ENCODE data around the gene KIF5A. TPM values are rescaled to one million over a fixed set of nuclear protein-coding genes. Genes with fewer than 3 reads are reported as not detected.
"Not testable (repeated sequence)": the region's sequence is repeated elsewhere in the genome, so short reads cannot be mapped to it uniquely, and the experiment has no call there.

Gene KIF5A
- polyA plus RNA-seq, 2 donors, result 0.12 to 0.24 TPM

DNA sequence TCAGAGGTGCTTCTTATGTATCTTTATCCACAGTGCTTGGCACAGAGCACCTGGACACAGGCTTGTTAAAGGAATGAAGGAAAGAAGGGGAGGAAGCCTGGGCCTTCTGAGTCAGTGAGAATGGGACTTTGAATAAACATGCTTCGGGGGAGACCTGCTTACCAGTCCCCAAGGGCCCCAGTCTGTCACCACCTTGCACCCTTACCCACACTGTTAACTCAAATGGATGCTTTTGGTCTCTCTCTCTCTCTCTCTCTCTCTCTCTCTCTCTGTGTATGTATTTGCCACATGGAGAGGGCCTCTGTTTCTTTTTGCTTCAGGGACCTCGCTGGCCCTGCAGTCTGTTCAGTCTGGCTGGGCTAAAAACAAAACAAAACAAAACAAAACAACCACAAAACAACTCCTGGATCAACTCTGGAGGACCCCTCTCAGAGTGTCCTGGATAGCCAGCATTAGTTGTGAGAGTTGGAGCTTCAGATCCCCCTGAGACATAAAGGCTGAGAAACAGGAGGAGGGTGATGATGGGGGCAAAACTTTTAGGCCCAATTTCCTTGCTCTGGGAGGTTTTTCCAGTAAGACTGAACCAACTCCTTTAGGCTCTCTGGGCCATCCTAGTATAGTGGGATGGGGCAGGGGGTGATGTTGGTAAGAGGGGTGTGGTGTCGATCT is 1.9 kb downstream of the KIF5A start:
- WGBS, 2 donors, result 77 to 87% methylated on average over 3 of the region's 3 CpGs

DNA sequence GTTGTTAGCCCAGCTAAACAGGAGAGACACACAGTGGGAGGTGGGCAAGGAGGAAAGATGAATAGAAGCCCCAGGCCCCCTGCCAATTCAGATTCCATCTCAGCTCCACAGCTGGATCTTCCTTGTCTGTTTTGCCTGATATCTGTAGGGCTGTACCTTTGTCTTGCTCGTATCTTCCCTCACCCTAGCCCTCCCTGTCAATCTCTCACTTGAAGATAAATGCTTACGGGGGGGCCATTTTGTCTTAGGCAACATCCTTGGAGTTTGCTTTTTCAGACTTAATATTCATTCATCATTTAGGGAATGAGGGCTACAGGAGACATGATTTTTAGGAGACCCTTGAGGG is 2.4 kb downstream of the KIF5A start:
- H3K27ac ChIP-seq (ENCODE audit: low read depth in 2 of 2, low read length in 1 of 2), result no peak overlapping the region
- peaks cover 2 to 4% of the 10 kb centered on the region in 2 donors for H3K4me1 ChIP-seq (ENCODE audit: control insufficient read depth in 2 of 2, insufficient read depth in 2 of 2, low read length in 1 of 2)
- H3K27me3 ChIP-seq (ENCODE audit: control insufficient read depth in 1 of 2, insufficient read depth in 2 of 2, low read length in 2 of 2), result no peaks in the 10 kb centered on the region
- H3K36me3 ChIP-seq (ENCODE audit: control insufficient read depth in 2 of 2, insufficient read depth in 2 of 2, low read length in 1 of 2), result no peaks in the 10 kb centered on the region
- H3K9me3 ChIP-seq (ENCODE audit: control insufficient read depth in 2 of 2, insufficient read depth in 1 of 2, low read depth in 1 of 2, low read length in 1 of 2), result no peaks in the 10 kb centered on the region
- whole genome bisulfite sequencing, 2 donors, result 79 to 82% methylated on average over 2 of the region's 2 CpGs
- H3K4me3 ChIP-seq (ENCODE audit: low read depth in 1 of 2, low read length in 2 of 2), result no peak overlapping the region

More for the DNA sequence above, 1.9 kb downstream of the KIF5A start:
- Histone ChIP-seq H3K4me3 (ENCODE audit: low read depth in 1 of 2, low read length in 2 of 2) (no peak overlapping the region), H3K4me1 (ENCODE audit: control insufficient read depth in 2 of 2, insufficient read depth in 2 of 2, low read length in 1 of 2) (peaks cover 2 to 4% of the 10 kb centered on the region in 2 donors), H3K27me3 (ENCODE audit: control insufficient read depth in 1 of 2, insufficient read depth in 2 of 2, low read length in 2 of 2) (no peaks in the 10 kb centered on the region), H3K9me3 (ENCODE audit: control insufficient read depth in 2 of 2, insufficient read depth in 1 of 2, low read depth in 1 of 2, low read length in 1 of 2) (no peaks in the 10 kb centered on the region), H3K36me3 (ENCODE audit: control insufficient read depth in 2 of 2, insufficient read depth in 2 of 2, low read length in 1 of 2) (no peaks in the 10 kb centered on the region), H3K27ac (ENCODE audit: low read depth in 2 of 2, low read length in 1 of 2) (no peak overlapping the region)

DNA sequence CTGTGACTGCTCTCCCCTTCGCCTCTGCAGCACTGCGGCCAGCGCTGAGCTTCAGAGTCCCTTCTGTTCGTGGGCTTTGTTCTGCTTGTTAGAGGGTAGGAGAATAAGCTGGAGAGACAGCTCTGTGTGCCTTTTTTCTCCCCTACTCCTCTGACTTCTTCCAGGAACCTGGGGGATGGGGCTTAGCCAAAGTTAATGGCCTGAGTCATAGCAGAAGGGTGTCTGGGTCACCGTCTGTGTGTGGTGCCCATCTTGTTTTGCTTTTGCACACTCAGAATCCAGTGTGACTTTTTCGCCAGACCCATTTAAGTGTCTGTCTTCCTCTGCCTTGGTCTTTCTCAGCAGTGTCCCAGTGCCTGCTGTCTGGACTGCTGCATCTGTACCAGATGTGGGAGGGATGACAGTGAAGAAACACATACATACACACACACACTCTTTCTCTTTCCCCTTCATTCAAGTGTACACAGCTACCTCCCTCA is 3.0 kb downstream of the KIF5A start:
- Histone ChIP-seq H3K36me3 (ENCODE audit: control insufficient read depth in 2 of 2, insufficient read depth in 2 of 2, low read length in 1 of 2) (no peaks in the 10 kb centered on the region), H3K4me1 (ENCODE audit: control insufficient read depth in 2 of 2, insufficient read depth in 2 of 2, low read length in 1 of 2) (peaks cover 2 to 4% of the 10 kb centered on the region in 2 donors), H3K27me3 (ENCODE audit: control insufficient read depth in 1 of 2, insufficient read depth in 2 of 2, low read length in 2 of 2) (no peaks in the 10 kb centered on the region), H3K9me3 (ENCODE audit: control insufficient read depth in 2 of 2, insufficient read depth in 1 of 2, low read depth in 1 of 2, low read length in 1 of 2) (no peaks in the 10 kb centered on the region), H3K27ac (ENCODE audit: low read depth in 2 of 2, low read length in 1 of 2) (no peak overlapping the region), H3K4me3 (ENCODE audit: low read depth in 1 of 2, low read length in 2 of 2) (no peak overlapping the region)
- WGBS, 2 donors, result 70 to 73% methylated on average over 6 of the region's 6 CpGs

DNA sequence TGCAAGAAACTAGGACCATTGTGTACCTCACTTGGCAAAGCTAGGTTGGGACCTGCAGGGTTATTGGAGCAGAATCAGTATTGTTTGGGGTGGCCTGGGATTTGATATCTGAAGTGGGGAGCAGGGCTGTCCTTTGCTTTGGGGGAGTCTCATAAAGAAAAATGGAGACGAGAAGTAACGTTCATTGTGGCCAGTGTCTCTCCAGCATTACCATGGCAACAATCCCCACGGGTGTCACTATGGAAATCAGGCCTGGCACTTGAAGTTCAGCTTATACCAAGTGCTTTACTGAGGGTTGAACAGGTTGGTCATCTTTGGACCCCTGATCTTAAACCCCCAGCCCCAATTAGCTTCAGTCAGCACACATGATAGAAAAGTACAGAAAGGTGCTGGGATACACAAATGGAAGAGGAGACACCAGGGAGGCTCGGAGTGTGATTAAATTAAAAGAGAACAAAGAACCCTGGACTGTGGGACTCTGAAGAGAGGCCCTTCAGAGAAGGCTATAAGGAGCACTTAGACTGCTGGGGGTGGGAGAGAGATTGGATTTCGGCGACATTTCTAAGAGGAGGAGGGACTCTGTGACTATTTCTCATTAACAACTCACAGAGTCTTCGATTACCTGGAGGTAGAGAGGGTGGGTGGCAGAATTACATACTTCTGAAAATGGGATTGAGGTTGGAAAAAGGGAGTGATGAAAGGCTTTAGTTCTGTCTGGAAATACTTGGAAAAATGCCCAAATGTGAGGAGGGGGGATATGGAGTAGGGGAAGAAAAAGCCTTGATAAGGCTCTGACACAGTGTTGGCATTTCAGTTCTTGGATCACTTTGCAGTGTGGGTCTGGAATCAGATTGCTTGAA is 3.7 kb downstream of the KIF5A start:
- Histone ChIP-seq H3K27ac (ENCODE audit: low read depth in 2 of 2, low read length in 1 of 2) (no peak overlapping the region), H3K4me1 (ENCODE audit: control insufficient read depth in 2 of 2, insufficient read depth in 2 of 2, low read length in 1 of 2) (peaks cover 2 to 4% of the 10 kb centered on the region in 2 donors), H3K27me3 (ENCODE audit: control insufficient read depth in 1 of 2, insufficient read depth in 2 of 2, low read length in 2 of 2) (no peaks in the 10 kb centered on the region), H3K4me3 (ENCODE audit: low read depth in 1 of 2, low read length in 2 of 2) (no peak overlapping the region), H3K9me3 (ENCODE audit: control insufficient read depth in 2 of 2, insufficient read depth in 1 of 2, low read depth in 1 of 2, low read length in 1 of 2) (no peaks in the 10 kb centered on the region), H3K36me3 (ENCODE audit: control insufficient read depth in 2 of 2, insufficient read depth in 2 of 2, low read length in 1 of 2) (no peaks in the 10 kb centered on the region)
- WGBS, 2 donors, result 77 to 78% methylated on average over 7 of the region's 7 CpGs

DNA sequence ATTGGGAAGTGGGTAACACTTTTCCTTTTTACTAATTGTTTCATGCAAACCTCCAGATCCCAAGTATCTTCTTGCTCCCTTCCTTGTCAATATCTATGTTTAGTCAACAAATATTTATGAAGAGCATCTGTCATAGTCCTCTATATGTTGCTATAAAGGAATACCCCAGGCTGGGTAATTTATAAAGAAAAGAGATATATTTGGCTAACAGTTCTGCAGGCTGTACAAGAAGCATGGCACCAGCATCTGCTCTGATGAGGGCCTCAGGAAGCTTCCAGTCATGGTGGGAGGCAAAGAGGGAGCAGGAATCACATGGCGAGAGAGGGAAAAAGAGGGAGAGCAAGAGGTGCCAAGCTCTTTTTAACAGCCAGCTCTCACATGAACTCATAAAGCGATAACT is 4.6 kb downstream of the KIF5A start:
- Histone ChIP-seq H3K4me1 (ENCODE audit: control insufficient read depth in 2 of 2, insufficient read depth in 2 of 2, low read length in 1 of 2) (peaks cover 2% of the 10 kb centered on the region in 2 donors), H3K9me3 (ENCODE audit: control insufficient read depth in 2 of 2, insufficient read depth in 1 of 2, low read depth in 1 of 2, low read length in 1 of 2) (no peaks in the 10 kb centered on the region), H3K27me3 (ENCODE audit: control insufficient read depth in 1 of 2, insufficient read depth in 2 of 2, low read length in 2 of 2) (no peaks in the 10 kb centered on the region), H3K4me3 (ENCODE audit: low read depth in 1 of 2, low read length in 2 of 2) (no peak overlapping the region), H3K27ac (ENCODE audit: low read depth in 2 of 2, low read length in 1 of 2) (no peak overlapping the region), H3K36me3 (ENCODE audit: control insufficient read depth in 2 of 2, insufficient read depth in 2 of 2, low read length in 1 of 2) (no peaks in the 10 kb centered on the region)
- 96 to 97% methylated on average over 2 of the region's 2 CpGs for WGBS, 2 donors

DNA sequence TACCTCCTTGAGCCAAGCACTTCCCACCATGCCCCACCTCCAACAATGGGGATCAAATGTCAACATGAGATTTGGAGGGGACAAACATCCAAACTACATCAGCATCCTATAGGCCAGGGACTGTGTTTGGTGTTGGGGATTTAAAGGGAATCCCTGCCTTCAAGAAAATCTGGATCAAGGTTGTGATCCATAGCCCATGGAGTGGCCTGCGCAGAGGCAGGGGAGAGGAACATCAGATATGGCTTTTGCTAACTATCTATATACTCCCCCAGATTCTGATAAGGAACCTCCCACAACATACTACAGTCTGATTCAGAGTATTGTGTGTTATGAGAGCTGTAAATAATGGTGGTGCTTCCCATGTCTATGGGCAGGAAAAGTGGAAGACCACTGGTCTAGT is 5.1 kb downstream of the KIF5A start:
- Histone ChIP-seq H3K4me1 (ENCODE audit: control insufficient read depth in 2 of 2, insufficient read depth in 2 of 2, low read length in 1 of 2) (peaks cover 0 to 2% of the 10 kb centered on the region in 2 donors), H3K9me3 (ENCODE audit: control insufficient read depth in 2 of 2, insufficient read depth in 1 of 2, low read depth in 1 of 2, low read length in 1 of 2) (no peaks in the 10 kb centered on the region), H3K4me3 (ENCODE audit: low read depth in 1 of 2, low read length in 2 of 2) (no peak overlapping the region), H3K27ac (ENCODE audit: low read depth in 2 of 2, low read length in 1 of 2) (no peak overlapping the region), H3K36me3 (ENCODE audit: control insufficient read depth in 2 of 2, insufficient read depth in 2 of 2, low read length in 1 of 2) (no peaks in the 10 kb centered on the region), H3K27me3 (ENCODE audit: control insufficient read depth in 1 of 2, insufficient read depth in 2 of 2, low read length in 2 of 2) (no peaks in the 10 kb centered on the region)
- WGBS, 2 donors, result 93 to 100% methylated on average over 1 of the region's 1 CpG

DNA sequence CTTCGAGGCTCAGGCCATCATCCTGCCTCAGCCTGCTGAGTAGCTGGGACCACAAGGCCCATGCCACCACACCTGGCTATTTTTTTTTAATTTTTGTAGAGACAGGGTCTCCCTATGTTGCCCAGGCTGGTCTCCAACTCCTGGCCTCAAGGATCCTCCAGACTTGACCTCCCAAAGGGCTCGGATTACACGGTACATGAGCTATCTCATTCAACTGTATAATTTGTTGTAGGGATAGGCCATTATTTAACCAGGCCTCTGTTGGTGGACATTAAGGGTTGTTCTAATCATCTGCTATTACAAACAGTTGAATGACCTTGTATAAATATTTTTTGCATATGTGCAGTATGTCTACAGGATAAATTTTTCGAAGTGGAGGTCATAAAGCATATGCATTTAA is 9.0 kb downstream of the KIF5A start:
- Histone ChIP-seq H3K27ac (ENCODE audit: low read depth in 2 of 2, low read length in 1 of 2) (no peak overlapping the region), H3K36me3 (ENCODE audit: control insufficient read depth in 2 of 2, insufficient read depth in 2 of 2, low read length in 1 of 2) (no peaks in the 10 kb centered on the region), H3K9me3 (ENCODE audit: control insufficient read depth in 2 of 2, insufficient read depth in 1 of 2, low read depth in 1 of 2, low read length in 1 of 2) (no peaks in the 10 kb centered on the region), H3K27me3 (ENCODE audit: control insufficient read depth in 1 of 2, insufficient read depth in 2 of 2, low read length in 2 of 2) (no peaks in the 10 kb centered on the region), H3K4me1 (ENCODE audit: control insufficient read depth in 2 of 2, insufficient read depth in 2 of 2, low read length in 1 of 2) (no peaks in the 10 kb centered on the region), H3K4me3 (ENCODE audit: low read depth in 1 of 2, low read length in 2 of 2) (no peak overlapping the region)
- 86% methylated on average over 4 of the region's 4 CpGs for WGBS, 2 donors

DNA sequence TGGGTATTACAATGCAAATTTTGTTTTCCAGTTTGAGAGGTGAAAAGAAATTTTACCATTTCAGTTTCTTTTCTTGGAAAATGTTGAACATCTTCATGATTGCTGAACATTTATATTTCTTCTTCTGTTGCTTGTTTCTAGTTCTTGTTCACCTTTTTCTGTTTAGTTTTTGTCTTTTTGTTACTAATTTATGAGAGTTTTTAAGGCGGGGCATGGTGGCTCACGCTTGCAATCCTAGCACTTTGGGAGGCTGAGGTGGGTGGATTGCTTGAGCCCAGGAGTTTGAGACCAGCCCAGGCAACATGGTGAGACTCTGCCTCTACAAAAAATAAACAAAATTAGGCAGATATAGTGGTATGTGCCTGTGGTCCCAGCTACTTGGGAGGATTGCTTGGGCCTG is 10.7 kb downstream of the KIF5A start:
- Histone ChIP-seq H3K4me1 (ENCODE audit: control insufficient read depth in 2 of 2, insufficient read depth in 2 of 2, low read length in 1 of 2) (no peaks in the 10 kb centered on the region), H3K9me3 (ENCODE audit: control insufficient read depth in 2 of 2, insufficient read depth in 1 of 2, low read depth in 1 of 2, low read length in 1 of 2) (no peaks in the 10 kb centered on the region), H3K27me3 (ENCODE audit: control insufficient read depth in 1 of 2, insufficient read depth in 2 of 2, low read length in 2 of 2) (no peaks in the 10 kb centered on the region), H3K27ac (ENCODE audit: low read depth in 2 of 2, low read length in 1 of 2) (no peak overlapping the region), H3K36me3 (ENCODE audit: control insufficient read depth in 2 of 2, insufficient read depth in 2 of 2, low read length in 1 of 2) (no peaks in the 10 kb centered on the region), H3K4me3 (ENCODE audit: low read depth in 1 of 2, low read length in 2 of 2) (no peak overlapping the region)
- 87 to 93% methylated on average over 2 of the region's 2 CpGs for WGBS, 2 donors

DNA sequence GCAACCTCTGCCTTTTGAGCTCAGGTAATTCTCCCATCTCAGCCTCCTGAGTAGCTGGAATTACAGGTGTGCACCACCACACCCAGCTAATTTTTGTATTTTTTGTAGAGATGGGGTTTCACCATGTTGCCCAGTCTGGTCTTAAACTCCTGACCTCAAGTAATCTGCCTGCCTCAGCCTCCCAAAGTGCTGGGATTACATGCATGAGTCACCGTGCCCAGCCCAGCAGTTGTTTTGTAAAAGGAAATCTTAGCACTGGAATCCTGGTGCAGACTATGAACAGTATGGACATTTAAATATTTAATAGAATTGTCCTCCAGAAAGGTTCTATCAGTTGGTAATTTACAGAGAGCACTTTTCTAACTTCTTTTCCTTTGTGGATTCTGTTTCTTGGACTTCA is 11.3 kb downstream of the KIF5A start:
- H3K4me1 ChIP-seq (ENCODE audit: control insufficient read depth in 2 of 2, insufficient read depth in 2 of 2, low read length in 1 of 2); H3K9me3 ChIP-seq (ENCODE audit: control insufficient read depth in 2 of 2, insufficient read depth in 1 of 2, low read depth in 1 of 2, low read length in 1 of 2); H3K4me3 ChIP-seq (ENCODE audit: low read depth in 1 of 2, low read length in 2 of 2); H3K27me3 ChIP-seq (ENCODE audit: control insufficient read depth in 1 of 2, insufficient read depth in 2 of 2, low read length in 2 of 2); H3K36me3 ChIP-seq (ENCODE audit: control insufficient read depth in 2 of 2, insufficient read depth in 2 of 2, low read length in 1 of 2); H3K27ac ChIP-seq (ENCODE audit: low read depth in 2 of 2, low read length in 1 of 2): not testable (repeated sequence)
- WGBS, 2 donors, result 52 to 53% methylated on average over 1 of the region's 1 CpG

Data from esophagus (tissue), 2 donors.